M059J (cell line): ENCODE results near the gene TRIM33. TPM values are rescaled to one million over a fixed set of nuclear protein-coding genes. Genes with fewer than 3 reads are reported as not detected.
"Not testable (repeated sequence)": the region's sequence is repeated elsewhere in the genome, so short reads cannot be mapped to it uniquely, and the experiment has no call there.

Source experiments
- DNase-seq: peaks from one replicate; pipeline ENCODE4 v3.0.0-alpha.2; 2012; ENCODE audit warnings: low read depth
- total RNA-seq: library from RNA; depleted of rRNA; stranded (reverse); fragments of >200 nt; shearing (Covaris generic); gene quantifications from 2 replicates; pipeline ENCODE4 v1.2.3, GENCODE V29; 2014

The TRIM33 gene
- total RNA-seq, 1 experiment from 2014 or later = 25.0 TPM

- DNase-seq = not testable (repeated sequence)
These were observed 92.1 kb downstream of the TRIM33 start for GRCh38 chr1:114418948-114419347.

- no peak for DNase-seq
These were observed 113.4 kb downstream of the TRIM33 start for GRCh38 chr1:114397601-114398000.

- DNase-seq = no peak
These were observed 115.1 kb downstream of the TRIM33 start for GRCh38 chr1:114395863-114396262.

- no peak for DNase-seq
These were observed 120.0 kb downstream of the TRIM33 start for GRCh38 chr1:114390960-114391359.

GRCh38 chr1:114390361-114390760, 120.6 kb downstream of the TRIM33 start:
- no peak for DNase-seq

- DNase-seq = no peak
These were observed 122.5 kb downstream of the TRIM33 start for GRCh38 chr1:114388432-114389003.

- DNase-seq = not testable (repeated sequence)
These were observed 123.4 kb downstream of the TRIM33 start for GRCh38 chr1:114387585-114387984.

GRCh38 chr1:114387010-114387360, 124.0 kb downstream of the TRIM33 start:
- DNase-seq = no peak

GRCh38 chr1:114386129-114387009, 124.6 kb downstream of the TRIM33 start:
- DNase-seq = no peak

GRCh38 chr1:114384922-114385321, 126.1 kb downstream of the TRIM33 start:
- no peak for DNase-seq

GRCh38 chr1:114379987-114380386, 131.0 kb downstream of the TRIM33 start:
- DNase-seq = no peak

GRCh38 chr1:114379358-114379757, 131.6 kb downstream of the TRIM33 start:
- no peak for DNase-seq

GRCh38 chr1:114377356-114377755, 133.6 kb downstream of the TRIM33 start:
- DNase-seq = no peak

- DNase-seq = no peak
These were observed 141.1 kb downstream of the TRIM33 start for GRCh38 chr1:114369930-114370329.

GRCh38 chr1:114369266-114369919, 141.6 kb downstream of the TRIM33 start:
- DNase-seq = not testable (repeated sequence)

GRCh38 chr1:114368560-114369255, 142.3 kb downstream of the TRIM33 start:
- peak; percentile 14 for DNase-seq

- no peak for DNase-seq
These were observed 143.2 kb downstream of the TRIM33 start for GRCh38 chr1:114367810-114368209.

- not testable (repeated sequence) for DNase-seq
These were observed 147.8 kb downstream of the TRIM33 start for GRCh38 chr1:114363230-114363629.

GRCh38 chr1:114359791-114360190, 151.2 kb downstream of the TRIM33 start:
- no peak for DNase-seq

- no peak for DNase-seq
These were observed 155.8 kb downstream of the TRIM33 start for GRCh38 chr1:114355240-114355639.

GRCh38 chr1:114353262-114353661, 157.7 kb downstream of the TRIM33 start:
- DNase-seq = peak; percentile 61

- no peak for DNase-seq
These were observed 158.2 kb downstream of the TRIM33 start for GRCh38 chr1:114352797-114353196.
